Kidney (tissue), 14 donors: Measurements from ENCODE around the gene UNKL. TPM values are rescaled to one million over a fixed set of nuclear protein-coding genes. Genes with fewer than 3 reads are reported as not detected.

Experiments used
- DNase-seq, 5 donors: peaks; one replicate each; pipeline ENCODE4 v3.0.0-alpha.2; 2013 to 2020
- FAIRE-seq: peaks from 2 replicates; lab custom pipeline; 2012; peaks lifted over from hg19 to GRCh38; lab: Jason Lieb, UNC
- H3K27ac ChIP-seq, 2 donors: one replicate each; pipeline ENCODE4 v1.7.0; 2013; ENCODE audit warnings: low read depth in 2 of 2, low read length in 2 of 2, inconsistent platforms in 1 of 2
- H3K27me3 ChIP-seq: one replicate; pipeline ENCODE4 v1.7.1; 2013; ENCODE audit warnings: low read length, inconsistent platforms; ENCODE audit not compliant: control insufficient read depth, insufficient read depth
- H3K36me3 ChIP-seq, 3 donors: one replicate each; pipeline versions ENCODE4 v1.7.0 to v1.7.1; 2013; ENCODE audit warnings: low read length in 3 of 3, control low read depth in 1 of 3, inconsistent platforms in 1 of 3; ENCODE audit not compliant: insufficient read depth in 3 of 3, control insufficient read depth in 2 of 3
- H3K4me1 ChIP-seq, 3 donors: one replicate each; pipeline versions ENCODE4 v1.7.0 to v1.7.1; 2013; ENCODE audit warnings: low read length in 3 of 3, inconsistent platforms in 1 of 3, low read depth in 1 of 3; ENCODE audit not compliant: control insufficient read depth in 2 of 3, insufficient read depth in 2 of 3
- H3K4me3 ChIP-seq, 3 donors: one replicate each; pipeline versions ENCODE4 v1.7.0 to v1.8.1; 2013; ENCODE audit warnings: low read length in 3 of 3, control low read depth in 1 of 3, inconsistent platforms in 1 of 3
- H3K9ac ChIP-seq, 3 donors: one replicate each; pipeline versions ENCODE4 v1.7.0 to v1.7.1; 2013; ENCODE audit warnings: low read length in 3 of 3, control low read depth in 1 of 3, inconsistent platforms in 1 of 3
- H3K9me3 ChIP-seq, 3 donors: one replicate each; pipeline versions ENCODE4 v1.7.0 to v1.7.1; 2013; ENCODE audit warnings: low read length in 3 of 3, control low read depth in 1 of 3, inconsistent platforms in 1 of 3; ENCODE audit not compliant: control insufficient read depth in 2 of 3, insufficient read depth in 1 of 3
- CTCF ChIP-seq: IDR thresholded peaks from 3 replicates; pipeline ENCODE4 v1.5.1; 2012; ENCODE audit warnings: mild to moderate bottlenecking, moderate library complexity, borderline replicate concordance; ENCODE audit not compliant: insufficient read depth; ENCODE audit errors: extremely low read depth
- intact Hi-C: fragments of 100-400 bp; cut with DNase I; formaldehyde crosslinking; loops from one replicate; pipeline ENCODE4 v1.11.1; 2022
- polyA plus RNA-seq: library from polyadenylated mRNA; stranded (reverse); fragments of 350-450 nt; fragmentation: Illumina TruSeq; extraction: RNeasy Lipid Tissue Mini Kit (QIAGEN cat#74804); gene quantifications from one replicate; pipeline ENCODE4 v1.2.3, GENCODE V29; 2014; ENCODE audit warnings: low read depth, low replicate concordance; ENCODE audit not compliant: insufficient read depth
- total RNA-seq: library from RNA; stranded (reverse); fragmentation: NEBNext Ultra II Directional; extraction: Animal tissue kit (Norgen Biotek cat#: 25700); gene quantifications from one replicate; pipeline ENCODE4 v1.2.1, GENCODE V29; 2021
- donor health status: control.
- donor health status: control.
- donor health status: control.
- donor health status: control.
- donor health status: control.
- donor health status: DM: yes; HTN: yes; CAD: no.
- donor health status: Normal renal cell carcinoma (clear cell type).

The UNKL gene
- total and polyA plus RNA-seq, 2 donors from 2014 or later = 5.5 to 26.0 TPM

GRCh38 chr16:1320097-1320496 is 94.4 kb downstream of the UNKL start:
- peaks cover 11 to 74% (median 40%) of the 10 kb centered on the region in 3 donors for H3K36me3 ChIP-seq
- DNase-seq = no peak
- H3K9me3 ChIP-seq = no peaks in the 10 kb centered on the region
- H3K9ac ChIP-seq = no peak overlapping the region
- no peak overlapping the region for H3K27ac ChIP-seq
- intact Hi-C loops = no loop called here
- no peak for TF ChIP-seq CTCF
- no peaks in the 10 kb centered on the region for H3K27me3 ChIP-seq
- H3K4me1 ChIP-seq = no peaks in the 10 kb centered on the region
- no peak overlapping the region for H3K4me3 ChIP-seq
- FAIRE-seq = no peak

- Histone ChIP-seq H3K27ac (no peak overlapping the region), H3K9me3 (no peaks in the 10 kb centered on the region), H3K4me1 (no peaks in the 10 kb centered on the region), H3K36me3 (peaks cover 11 to 64% (median 44%) of the 10 kb centered on the region in 3 donors), H3K4me3 (no peak overlapping the region), H3K27me3 (no peaks in the 10 kb centered on the region), H3K9ac (no peak overlapping the region)
- TF ChIP-seq CTCF = no peak
- DNase-seq = no peak
- FAIRE-seq = no peak
- intact Hi-C loops = no loop called here
Observed at GRCh38 chr16:1319041-1319440, 95.5 kb downstream of the UNKL start.

GRCh38 chr16:1318268-1318545 is 96.3 kb downstream of the UNKL start:
- Histone ChIP-seq H3K36me3 (peaks cover 11 to 59% (median 44%) of the 10 kb centered on the region in 3 donors), H3K27ac (no peak overlapping the region), H3K27me3 (no peaks in the 10 kb centered on the region), H3K9me3 (no peaks in the 10 kb centered on the region), H3K9ac (no peak overlapping the region), H3K4me1 (no peaks in the 10 kb centered on the region), H3K4me3 (no peak overlapping the region)
- intact Hi-C loops = no loop called here
- FAIRE-seq (no peak), DNase-seq (no peak)
- TF ChIP-seq CTCF = no peak
